ENCODE results near the gene DNAH11.

DNA sequence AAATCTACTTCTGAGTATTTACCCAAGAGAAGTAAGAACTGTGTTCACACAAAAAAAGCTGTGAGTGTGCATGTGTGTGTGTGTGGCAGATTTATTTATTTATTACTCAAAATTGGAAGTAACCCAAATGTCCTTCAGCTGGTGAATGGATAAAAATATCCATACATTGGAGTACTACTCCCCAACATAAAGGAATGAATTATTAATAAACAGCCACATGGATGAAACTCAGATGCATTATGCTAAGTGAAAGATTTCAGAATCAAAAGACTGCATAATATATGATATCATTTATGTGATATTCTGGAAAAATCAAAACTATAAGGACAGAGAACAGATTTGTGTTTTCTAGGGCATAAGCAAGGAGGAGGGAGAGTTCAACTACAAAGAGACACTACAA is 47.1 kb upstream of the DNAH11 start:
- TF ChIP-seq, protein P1, sequence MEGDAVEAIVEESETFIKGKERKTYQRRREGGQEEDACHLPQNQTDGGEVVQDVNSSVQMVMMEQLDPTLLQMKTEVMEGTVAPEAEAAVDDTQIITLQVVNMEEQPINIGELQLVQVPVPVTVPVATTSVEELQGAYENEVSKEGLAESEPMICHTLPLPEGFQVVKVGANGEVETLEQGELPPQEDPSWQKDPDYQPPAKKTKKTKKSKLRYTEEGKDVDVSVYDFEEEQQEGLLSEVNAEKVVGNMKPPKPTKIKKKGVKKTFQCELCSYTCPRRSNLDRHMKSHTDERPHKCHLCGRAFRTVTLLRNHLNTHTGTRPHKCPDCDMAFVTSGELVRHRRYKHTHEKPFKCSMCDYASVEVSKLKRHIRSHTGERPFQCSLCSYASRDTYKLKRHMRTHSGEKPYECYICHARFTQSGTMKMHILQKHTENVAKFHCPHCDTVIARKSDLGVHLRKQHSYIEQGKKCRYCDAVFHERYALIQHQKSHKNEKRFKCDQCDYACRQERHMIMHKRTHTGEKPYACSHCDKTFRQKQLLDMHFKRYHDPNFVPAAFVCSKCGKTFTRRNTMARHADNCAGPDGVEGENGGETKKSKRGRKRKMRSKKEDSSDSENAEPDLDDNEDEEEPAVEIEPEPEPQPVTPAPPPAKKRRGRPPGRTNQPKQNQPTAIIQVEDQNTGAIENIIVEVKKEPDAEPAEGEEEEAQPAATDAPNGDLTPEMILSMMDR (conservative IDR thresholded peaks at IDR 0.05 in 1 of 2, IDR thresholded peaks at IDR 0.05 in 1 of 2; ENCODE audit: extremely low read depth in 1 of 2, insufficient read depth in 1 of 2, low read depth in 1 of 2, low read length in 2 of 2): no peak
- TF ChIP-seq EZH2 (IDR thresholded peaks at IDR 0.05; ENCODE audit: borderline replicate concordance, low read length): no peak
